GM12878 (cell line): ENCODE data around the gene IFITM1. TPM values are rescaled to one million over a fixed set of nuclear protein-coding genes. Genes with fewer than 3 reads are reported as not detected.
A peak's percentile ranks its signal among the peaks of the same experiment; 100 is the strongest.

Experiments
- ASH2L ChIP-seq: fragments of 300-600, 200-600 bp; sonication (generic); IDR thresholded peaks from 2 replicates; pipeline ENCODE4 v1.6.1; 2017; ENCODE audit warnings: low read depth, mild to moderate bottlenecking, borderline replicate concordance
- CHD2 ChIP-seq: IDR thresholded peaks from 2 replicates; pipeline ENCODE4 v1.6.1; 2011; ENCODE audit warnings: low read depth, low read length, improper control_type of control experiment, borderline replicate concordance
- DPF2 ChIP-seq: fragments of 450-650 bp; IDR thresholded peaks from 2 replicates; pipeline ENCODE4 v1.6.1; 2017; ENCODE audit warnings: mild to moderate bottlenecking
- EZH2 ChIP-seq: IDR thresholded peaks from 2 replicates; pipeline ENCODE4 v1.6.1; 2012; ENCODE audit warnings: low read depth, mild to moderate bottlenecking, control low read depth, inconsistent platforms, low read length, borderline replicate concordance; ENCODE audit not compliant: control insufficient read depth
- GABPA ChIP-seq: IDR thresholded peaks from 2 replicates; pipeline ENCODE4 v1.6.1; 2014; ENCODE audit warnings: antibody characterized with exemption, low read depth, mild to moderate bottlenecking, inconsistent platforms
- KDM1A ChIP-seq: fragments of 200-600 bp; sonication (generic); IDR thresholded peaks from 2 replicates; pipeline ENCODE4 v1.6.1; 2016; ENCODE audit warnings: borderline replicate concordance
- MEF2A ChIP-seq: IDR thresholded peaks from 2 replicates; pipeline ENCODE4 v1.6.1; 2011; ENCODE audit warnings: low read depth, mild to moderate bottlenecking, low read length, moderate library complexity; ENCODE audit not compliant: insufficient read depth
- MYC ChIP-seq: IDR thresholded peaks from 2 replicates; pipeline ENCODE4 v1.6.1; 2011; ENCODE audit warnings: mild to moderate bottlenecking, low read length, moderate library complexity, inconsistent platforms; ENCODE audit not compliant: insufficient read depth, insufficient replicate concordance, insufficient read length, severe bottlenecking
- NFYA ChIP-seq: IDR thresholded peaks from 2 replicates; pipeline ENCODE4 v1.6.1; 2011; ENCODE audit warnings: low read depth, mild to moderate bottlenecking, low read length, improper control_type of control experiment, borderline replicate concordance
- POU2F2 ChIP-seq: IDR thresholded peaks from 3 replicates; pipeline ENCODE4 v1.6.1; 2011; ENCODE audit warnings: low read depth, mild to moderate bottlenecking, low read length, borderline replicate concordance
- RELB ChIP-seq: fragments of 450-650 bp; IDR thresholded peaks from 2 replicates; pipeline ENCODE4 v1.6.1; 2017; ENCODE audit warnings: low read depth, mild to moderate bottlenecking, moderate library complexity
- ZBTB40 ChIP-seq: fragments of 450-650 bp; IDR thresholded peaks from 2 replicates; pipeline ENCODE4 v1.6.1; 2016; ENCODE audit warnings: mild to moderate bottlenecking, moderate library complexity, borderline replicate concordance
- ZNF274 ChIP-seq: IDR thresholded peaks from one replicate; pipeline ENCODE4 v1.8.0; 2011; ENCODE audit not compliant: insufficient read length, insufficient read depth
- ZNF622 ChIP-seq: fragments of 450-650 bp; IDR thresholded peaks from 2 replicates; pipeline ENCODE4 v1.6.1; 2017; ENCODE audit warnings: mild to moderate bottlenecking, inconsistent platforms
- ZSCAN29 ChIP-seq: fragments of 450-650 bp; IDR thresholded peaks from 2 replicates; pipeline ENCODE4 v1.6.1; 2017; ENCODE audit warnings: mild to moderate bottlenecking, moderate library complexity
- polyA plus RNA-seq, 11 experiments: library from polyadenylated mRNA; depleted of rRNA in 4 of 11; unstranded in 6 of 11; stranded (reverse) in 5 of 11; fragments of >200 nt; fragmentation: Nextera tagmentation in 4 of 11; fragmentation: Illumina TruSeq in 1 of 11; extraction: Ambion mirVana in 4 of 11; extraction: Trizol in 1 of 11; gene quantifications; 1 replicate in 1 of 11; 2 replicates in 10 of 11; pipeline versions ENCODE4 v1.2.1 to v1.2.3, GENCODE V29; 2011 to 2016; ENCODE audit warnings: inconsistent platforms in 2 of 11, missing spikeins in 2 of 11, low read depth in 1 of 11
- total RNA-seq, 4 experiments: library from RNA; depleted of rRNA in 3 of 4; stranded (reverse); fragments of >200 nt in 3 of 4; fragmentation: Illumina TruSeq in 1 of 4; extraction: Trizol in 1 of 4; gene quantifications; 2 replicates each; pipeline versions ENCODE4 v1.2.1 to v1.2.3, GENCODE V29; 2013 to 2021
- TF ChIP-seq, protein P1 (sequence below): fragments of 450-650 bp; IDR thresholded peaks from 2 replicates; pipeline ENCODE4 v1.6.1; 2017; ENCODE audit warnings: mild to moderate bottlenecking, low read depth, inconsistent platforms; ENCODE audit not compliant: poor library complexity, severe bottlenecking
- TF ChIP-seq, protein P2 (sequence below): fragments of 450-650 bp; IDR thresholded peaks from 2 replicates; pipeline ENCODE4 v1.6.1; 2017; ENCODE audit warnings: mild to moderate bottlenecking, moderate library complexity

Gene IFITM1
- total and polyA plus RNA-seq, 10 of the 15 experiments (the other 5 are each of a cell fraction or from before 2014, with no cell fraction given): 396 to 2,788 (median 607) TPM

DNA sequence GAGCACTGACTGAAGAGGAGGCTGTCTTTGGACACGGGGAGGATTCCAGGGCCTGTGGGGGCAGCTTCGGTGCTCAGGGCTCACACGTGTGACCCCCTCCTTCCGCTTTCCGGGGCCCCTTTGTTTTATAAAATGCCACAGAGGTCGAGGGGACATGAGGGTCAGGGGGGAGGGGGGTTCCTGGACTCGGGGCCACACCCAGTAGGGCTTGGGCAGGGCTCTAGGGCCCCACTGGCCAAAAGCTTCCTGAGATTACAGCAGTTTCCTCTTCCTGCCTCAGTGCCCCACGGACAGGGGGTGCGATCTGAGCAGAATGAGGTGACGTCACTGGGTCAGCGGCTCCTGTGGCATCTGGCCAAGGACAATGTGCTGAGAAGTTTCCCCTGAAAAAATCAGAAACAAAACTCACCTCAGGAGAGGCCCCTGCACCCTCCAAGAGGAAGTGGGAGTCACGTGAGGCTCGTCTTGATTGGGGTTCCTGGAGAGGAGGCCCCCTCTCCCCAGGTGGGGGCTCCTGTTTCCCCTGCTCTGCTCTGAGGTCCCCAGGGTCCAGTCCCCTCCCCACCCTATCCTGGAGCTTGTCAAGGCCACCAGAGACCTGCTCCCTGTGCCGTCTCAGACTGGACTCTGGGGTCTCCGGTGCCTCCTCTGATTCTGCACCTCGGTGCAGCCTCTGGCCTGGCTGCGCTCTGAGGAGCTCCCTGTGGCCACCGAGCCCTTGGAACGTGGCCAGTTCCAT is 13.2 kb downstream of the IFITM1 start (continued):
- TF ChIP-seq ZBTB40 (peak; percentile 50; the same call in 1 of the 2 replicates), ZNF274 (no peak), ASH2L (no peak), DPF2 (peak; percentile 93), EZH2 (no peak), GABPA (peak; percentile 52; the same call in 1 of the 2 replicates), MYC (no peak), CHD2 (peak; percentile 68), NFYA (no peak), MEF2A (no peak), ZNF622 (no peak), ZSCAN29 (no peak), RELB (peak; percentile 89), POU2F2 (peak; percentile 55; the same call in 1 of the 3 replicates), KDM1A (no peak)
- TF ChIP-seq, protein P1, sequence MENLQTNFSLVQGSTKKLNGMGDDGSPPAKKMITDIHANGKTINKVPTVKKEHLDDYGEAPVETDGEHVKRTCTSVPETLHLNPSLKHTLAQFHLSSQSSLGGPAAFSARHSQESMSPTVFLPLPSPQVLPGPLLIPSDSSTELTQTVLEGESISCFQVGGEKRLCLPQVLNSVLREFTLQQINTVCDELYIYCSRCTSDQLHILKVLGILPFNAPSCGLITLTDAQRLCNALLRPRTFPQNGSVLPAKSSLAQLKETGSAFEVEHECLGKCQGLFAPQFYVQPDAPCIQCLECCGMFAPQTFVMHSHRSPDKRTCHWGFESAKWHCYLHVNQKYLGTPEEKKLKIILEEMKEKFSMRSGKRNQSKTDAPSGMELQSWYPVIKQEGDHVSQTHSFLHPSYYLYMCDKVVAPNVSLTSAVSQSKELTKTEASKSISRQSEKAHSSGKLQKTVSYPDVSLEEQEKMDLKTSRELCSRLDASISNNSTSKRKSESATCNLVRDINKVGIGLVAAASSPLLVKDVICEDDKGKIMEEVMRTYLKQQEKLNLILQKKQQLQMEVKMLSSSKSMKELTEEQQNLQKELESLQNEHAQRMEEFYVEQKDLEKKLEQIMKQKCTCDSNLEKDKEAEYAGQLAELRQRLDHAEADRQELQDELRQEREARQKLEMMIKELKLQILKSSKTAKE: peak; percentile 79
- TF ChIP-seq, protein P2, sequence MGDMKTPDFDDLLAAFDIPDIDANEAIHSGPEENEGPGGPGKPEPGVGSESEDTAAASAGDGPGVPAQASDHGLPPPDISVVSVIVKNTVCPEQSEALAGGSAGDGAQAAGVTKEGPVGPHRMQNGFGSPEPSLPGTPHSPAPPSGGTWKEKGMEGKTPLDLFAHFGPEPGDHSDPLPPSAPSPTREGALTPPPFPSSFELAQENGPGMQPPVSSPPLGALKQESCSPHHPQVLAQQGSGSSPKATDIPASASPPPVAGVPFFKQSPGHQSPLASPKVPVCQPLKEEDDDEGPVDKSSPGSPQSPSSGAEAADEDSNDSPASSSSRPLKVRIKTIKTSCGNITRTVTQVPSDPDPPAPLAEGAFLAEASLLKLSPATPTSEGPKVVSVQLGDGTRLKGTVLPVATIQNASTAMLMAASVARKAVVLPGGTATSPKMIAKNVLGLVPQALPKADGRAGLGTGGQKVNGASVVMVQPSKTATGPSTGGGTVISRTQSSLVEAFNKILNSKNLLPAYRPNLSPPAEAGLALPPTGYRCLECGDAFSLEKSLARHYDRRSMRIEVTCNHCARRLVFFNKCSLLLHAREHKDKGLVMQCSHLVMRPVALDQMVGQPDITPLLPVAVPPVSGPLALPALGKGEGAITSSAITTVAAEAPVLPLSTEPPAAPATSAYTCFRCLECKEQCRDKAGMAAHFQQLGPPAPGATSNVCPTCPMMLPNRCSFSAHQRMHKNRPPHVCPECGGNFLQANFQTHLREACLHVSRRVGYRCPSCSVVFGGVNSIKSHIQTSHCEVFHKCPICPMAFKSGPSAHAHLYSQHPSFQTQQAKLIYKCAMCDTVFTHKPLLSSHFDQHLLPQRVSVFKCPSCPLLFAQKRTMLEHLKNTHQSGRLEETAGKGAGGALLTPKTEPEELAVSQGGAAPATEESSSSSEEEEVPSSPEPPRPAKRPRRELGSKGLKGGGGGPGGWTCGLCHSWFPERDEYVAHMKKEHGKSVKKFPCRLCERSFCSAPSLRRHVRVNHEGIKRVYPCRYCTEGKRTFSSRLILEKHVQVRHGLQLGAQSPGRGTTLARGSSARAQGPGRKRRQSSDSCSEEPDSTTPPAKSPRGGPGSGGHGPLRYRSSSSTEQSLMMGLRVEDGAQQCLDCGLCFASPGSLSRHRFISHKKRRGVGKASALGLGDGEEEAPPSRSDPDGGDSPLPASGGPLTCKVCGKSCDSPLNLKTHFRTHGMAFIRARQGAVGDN: peak; percentile 81
